Neural cell (in vitro differentiated cells): ENCODE data around the gene ALDH3B2. TPM values are rescaled to one million over a fixed set of nuclear protein-coding genes. Genes with fewer than 3 reads are reported as not detected.
A peak's percentile ranks its signal among the peaks of the same experiment; 100 is the strongest.

Source experiments
- H2AFZ ChIP-seq: fragments of 200-600, 300-800 bp; sonication (generic), shearing (Covaris generic); 2 replicates; pipeline ENCODE4 v1.6.0; 2014; ENCODE audit warnings: low read depth, mild to moderate bottlenecking, antibody characterized with exemption, low read length, moderate library complexity
- H3F3A ChIP-seq: fragments of 200-600 bp; shearing (Covaris generic); 2 replicates; pipeline ENCODE4 v1.6.1; 2016; ENCODE audit warnings: mild to moderate bottlenecking, moderate library complexity, mixed read lengths, antibody characterized with exemption, low read length; ENCODE audit not compliant: insufficient read depth, poor library complexity, severe bottlenecking
- H3K27ac ChIP-seq: fragments of 200-600, 300-800 bp; sonication (generic), shearing (Covaris generic); 2 replicates; pipeline ENCODE4 v1.5.1; 2014; ENCODE audit warnings: mild to moderate bottlenecking, low read length, moderate library complexity
- H3K27me3 ChIP-seq: fragments of 300-800, 200-600 bp; sonication (generic), shearing (Covaris generic); 2 replicates; pipeline ENCODE4 v1.6.0; 2014; ENCODE audit warnings: mild to moderate bottlenecking, low read depth, low read length, moderate library complexity; ENCODE audit not compliant: insufficient read depth
- H3K36me3 ChIP-seq: fragments of 300-800, 200-600 bp; sonication (generic), shearing (Covaris generic); 2 replicates; pipeline ENCODE4 v1.5.1; 2014; ENCODE audit warnings: mild to moderate bottlenecking, antibody characterized with exemption, low read length, moderate library complexity; ENCODE audit not compliant: insufficient read depth
- H3K4me2 ChIP-seq: fragments of 300-800, 200-600 bp; sonication (generic), shearing (Covaris generic); 2 replicates; pipeline ENCODE4 v1.6.0; 2014; ENCODE audit warnings: mild to moderate bottlenecking, low read length
- H3K4me3 ChIP-seq: fragments of 300-800, 200-600 bp; sonication (generic), shearing (Covaris generic); 2 replicates; pipeline ENCODE4 v1.5.1; 2014; ENCODE audit warnings: mild to moderate bottlenecking, low read length, moderate library complexity
- H3K79me2 ChIP-seq: fragments of 200-600 bp; shearing (Covaris generic); replicated peaks from 2 replicates; pipeline ENCODE4 v1.6.0; 2014; ENCODE audit warnings: mild to moderate bottlenecking, low read length, moderate library complexity; ENCODE audit not compliant: insufficient read depth
- H3K9ac ChIP-seq: fragments of 300-800, 200-600 bp; sonication (generic), shearing (Covaris generic); 2 replicates; pipeline ENCODE4 v1.6.1; 2016; ENCODE audit warnings: mild to moderate bottlenecking, low read length, mixed read lengths
- H3K9me2 ChIP-seq: fragments of 200-600 bp; shearing (Covaris generic); 2 replicates; pipeline ENCODE4 v1.6.1; 2016; ENCODE audit warnings: mild to moderate bottlenecking, low read length, mixed read lengths; ENCODE audit not compliant: insufficient read depth
- H3K9me3 ChIP-seq: fragments of 200-600, 300-800 bp; sonication (generic), shearing (Covaris generic); 2 replicates; pipeline ENCODE4 v1.6.1; 2016; ENCODE audit warnings: mild to moderate bottlenecking, mixed run types, low read length, moderate library complexity, mixed read lengths
- H4K20me1 ChIP-seq: fragments of 200-600 bp; shearing (Covaris generic); 2 replicates; pipeline ENCODE4 v1.6.1; 2016; ENCODE audit warnings: mild to moderate bottlenecking, mixed run types; ENCODE audit not compliant: insufficient read depth
- EP300 ChIP-seq: fragments of 450-650 bp; conservative IDR thresholded peaks from 2 replicates; pipeline ENCODE4 v1.6.1; 2014; ENCODE audit warnings: antibody characterized with exemption, mild to moderate bottlenecking, moderate library complexity; ENCODE audit not compliant: poor library complexity, severe bottlenecking
- EZH2 ChIP-seq: fragments of 200-600, 300-800 bp; shearing (Covaris generic), sonication (generic); IDR thresholded peaks from 2 replicates; pipeline ENCODE4 v1.6.1; 2014; ENCODE audit warnings: antibody characterized with exemption, low read length, borderline replicate concordance, mild to moderate bottlenecking; ENCODE audit not compliant: insufficient read depth, poor library complexity, severe bottlenecking
- MXI1 ChIP-seq: fragments of 450-650 bp; conservative IDR thresholded peaks from 2 replicates; pipeline ENCODE4 v1.6.1; 2014; ENCODE audit warnings: antibody characterized with exemption, mild to moderate bottlenecking; ENCODE audit not compliant: poor library complexity, severe bottlenecking
- POLR2AphosphoS5 ChIP-seq: IDR thresholded peaks from 2 replicates; pipeline ENCODE4 v1.6.1; 2012
- RAD21 ChIP-seq: fragments of 450-650 bp; conservative IDR thresholded peaks from 2 replicates; pipeline ENCODE4 v1.6.1; 2014; ENCODE audit warnings: antibody characterized with exemption, mild to moderate bottlenecking, moderate library complexity
- SMC3 ChIP-seq: fragments of 450-650 bp; conservative IDR thresholded peaks from 2 replicates; pipeline ENCODE4 v1.6.1; 2014; ENCODE audit warnings: antibody characterized with exemption, mild to moderate bottlenecking, moderate library complexity; ENCODE audit not compliant: poor library complexity
- TAF1 ChIP-seq: IDR thresholded peaks from 2 replicates; pipeline ENCODE4 v1.6.1; 2012; ENCODE audit warnings: low read depth
- polyA plus RNA-seq: library from polyadenylated mRNA; depleted of rRNA; stranded (reverse); fragments of >200 nt; gene quantifications from 2 replicates; pipeline ENCODE4 v1.2.3, GENCODE V29; 2014
- TF ChIP-seq, protein P1 (sequence below): IDR thresholded peaks from 2 replicates; pipeline ENCODE4 v1.6.1; 2012; ENCODE audit warnings: borderline replicate concordance
- TF ChIP-seq, protein P2 (sequence below): fragments of 450-650 bp; IDR thresholded peaks from 2 replicates; pipeline ENCODE4 v1.5.1; 2014; ENCODE audit warnings: antibody characterized with exemption, mild to moderate bottlenecking, moderate library complexity; ENCODE audit not compliant: poor library complexity, severe bottlenecking

The ALDH3B2 gene
- polyA plus RNA-seq, 1 donor from 2014 or later: not detected

DNA sequence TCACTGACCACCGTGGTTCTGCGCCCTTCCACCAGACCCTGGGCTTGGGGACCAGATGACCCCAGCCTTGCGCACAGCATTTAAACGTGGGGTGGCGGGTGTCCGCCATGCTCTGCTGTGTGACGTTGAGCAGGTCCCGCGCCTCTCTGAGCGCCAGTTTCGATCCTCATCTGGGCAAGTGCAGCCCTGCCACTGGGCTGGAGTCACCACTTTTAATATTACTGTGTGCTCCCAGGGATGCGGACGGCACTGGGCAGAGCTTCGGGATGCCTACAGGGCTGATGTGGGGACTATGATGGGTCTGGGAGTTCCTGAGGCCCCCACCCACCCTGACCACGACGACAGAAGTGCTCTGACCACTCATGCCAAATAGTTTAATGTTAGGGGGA lies 43.5 kb downstream of the ALDH3B2 start:
- H3K27me3 ChIP-seq: no peaks in the 10 kb centered on the region
- no peaks in the 10 kb centered on the region for H3K9me3 ChIP-seq
- H2AFZ ChIP-seq: peak overlapping the region; percentile 94
- TF ChIP-seq MXI1: peak; percentile 27
- peak; percentile 53 for TF ChIP-seq SMC3
- TF ChIP-seq TAF1: no peak
- TF ChIP-seq, protein P1, sequence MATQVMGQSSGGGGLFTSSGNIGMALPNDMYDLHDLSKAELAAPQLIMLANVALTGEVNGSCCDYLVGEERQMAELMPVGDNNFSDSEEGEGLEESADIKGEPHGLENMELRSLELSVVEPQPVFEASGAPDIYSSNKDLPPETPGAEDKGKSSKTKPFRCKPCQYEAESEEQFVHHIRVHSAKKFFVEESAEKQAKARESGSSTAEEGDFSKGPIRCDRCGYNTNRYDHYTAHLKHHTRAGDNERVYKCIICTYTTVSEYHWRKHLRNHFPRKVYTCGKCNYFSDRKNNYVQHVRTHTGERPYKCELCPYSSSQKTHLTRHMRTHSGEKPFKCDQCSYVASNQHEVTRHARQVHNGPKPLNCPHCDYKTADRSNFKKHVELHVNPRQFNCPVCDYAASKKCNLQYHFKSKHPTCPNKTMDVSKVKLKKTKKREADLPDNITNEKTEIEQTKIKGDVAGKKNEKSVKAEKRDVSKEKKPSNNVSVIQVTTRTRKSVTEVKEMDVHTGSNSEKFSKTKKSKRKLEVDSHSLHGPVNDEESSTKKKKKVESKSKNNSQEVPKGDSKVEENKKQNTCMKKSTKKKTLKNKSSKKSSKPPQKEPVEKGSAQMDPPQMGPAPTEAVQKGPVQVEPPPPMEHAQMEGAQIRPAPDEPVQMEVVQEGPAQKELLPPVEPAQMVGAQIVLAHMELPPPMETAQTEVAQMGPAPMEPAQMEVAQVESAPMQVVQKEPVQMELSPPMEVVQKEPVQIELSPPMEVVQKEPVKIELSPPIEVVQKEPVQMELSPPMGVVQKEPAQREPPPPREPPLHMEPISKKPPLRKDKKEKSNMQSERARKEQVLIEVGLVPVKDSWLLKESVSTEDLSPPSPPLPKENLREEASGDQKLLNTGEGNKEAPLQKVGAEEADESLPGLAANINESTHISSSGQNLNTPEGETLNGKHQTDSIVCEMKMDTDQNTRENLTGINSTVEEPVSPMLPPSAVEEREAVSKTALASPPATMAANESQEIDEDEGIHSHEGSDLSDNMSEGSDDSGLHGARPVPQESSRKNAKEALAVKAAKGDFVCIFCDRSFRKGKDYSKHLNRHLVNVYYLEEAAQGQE: no peak
- TF ChIP-seq, protein P2, sequence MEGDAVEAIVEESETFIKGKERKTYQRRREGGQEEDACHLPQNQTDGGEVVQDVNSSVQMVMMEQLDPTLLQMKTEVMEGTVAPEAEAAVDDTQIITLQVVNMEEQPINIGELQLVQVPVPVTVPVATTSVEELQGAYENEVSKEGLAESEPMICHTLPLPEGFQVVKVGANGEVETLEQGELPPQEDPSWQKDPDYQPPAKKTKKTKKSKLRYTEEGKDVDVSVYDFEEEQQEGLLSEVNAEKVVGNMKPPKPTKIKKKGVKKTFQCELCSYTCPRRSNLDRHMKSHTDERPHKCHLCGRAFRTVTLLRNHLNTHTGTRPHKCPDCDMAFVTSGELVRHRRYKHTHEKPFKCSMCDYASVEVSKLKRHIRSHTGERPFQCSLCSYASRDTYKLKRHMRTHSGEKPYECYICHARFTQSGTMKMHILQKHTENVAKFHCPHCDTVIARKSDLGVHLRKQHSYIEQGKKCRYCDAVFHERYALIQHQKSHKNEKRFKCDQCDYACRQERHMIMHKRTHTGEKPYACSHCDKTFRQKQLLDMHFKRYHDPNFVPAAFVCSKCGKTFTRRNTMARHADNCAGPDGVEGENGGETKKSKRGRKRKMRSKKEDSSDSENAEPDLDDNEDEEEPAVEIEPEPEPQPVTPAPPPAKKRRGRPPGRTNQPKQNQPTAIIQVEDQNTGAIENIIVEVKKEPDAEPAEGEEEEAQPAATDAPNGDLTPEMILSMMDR: no peak
- peak; percentile 19 for TF ChIP-seq RAD21
- peak overlapping the region; percentile 91 for H3K9ac ChIP-seq
- peak overlapping the region; percentile 57 for H3K4me2 ChIP-seq
- H4K20me1 ChIP-seq: no peaks in the 10 kb centered on the region
- no peaks in the 10 kb centered on the region for H3K79me2 ChIP-seq
- no peaks in the 10 kb centered on the region for H3K9me2 ChIP-seq
- peak overlapping the region; percentile 59 for H3K27ac ChIP-seq
- no peaks in the 10 kb centered on the region for H3K36me3 ChIP-seq
- peak overlapping the region; percentile 98 for H3K4me3 ChIP-seq
- no peaks in the 10 kb centered on the region for H3F3A ChIP-seq

DNA sequence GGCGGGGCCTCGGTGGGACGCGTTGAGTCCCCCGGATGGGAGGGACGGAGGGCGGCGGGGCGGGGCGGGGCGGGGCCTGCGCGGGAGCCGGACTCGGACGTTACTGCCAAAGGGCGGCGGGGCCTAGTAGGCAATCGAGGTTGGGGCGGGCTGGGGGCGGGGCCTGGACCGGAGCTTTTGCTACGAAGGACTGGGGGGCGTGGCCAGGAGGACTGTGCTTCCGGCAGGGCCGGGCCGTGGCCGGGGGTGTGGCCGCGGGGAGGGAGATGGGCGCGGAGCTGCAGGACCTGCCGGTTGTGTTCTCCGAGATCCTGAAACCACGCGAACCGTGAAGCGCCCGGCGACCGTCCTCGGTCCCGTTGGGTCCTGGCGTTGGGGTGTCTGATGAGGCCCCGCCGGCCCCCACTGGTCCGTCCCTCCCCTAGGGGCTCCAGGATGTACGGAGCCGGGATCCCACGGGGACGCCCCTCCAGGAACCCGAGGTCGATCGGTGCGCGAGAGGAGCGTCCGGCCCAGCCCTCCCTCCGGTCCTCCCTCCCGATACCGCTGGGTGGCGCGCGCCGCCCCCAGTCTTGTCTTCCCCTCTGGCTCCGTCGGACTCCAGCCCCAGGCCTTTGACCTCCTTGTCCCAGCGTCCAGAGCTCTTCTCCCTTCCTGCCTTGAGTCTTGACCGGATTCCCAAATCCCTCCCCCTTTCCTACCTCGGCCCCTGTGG lies 44.0 kb downstream of the ALDH3B2 start:
- peak; percentile 66 for TF ChIP-seq POLR2AphosphoS5
- TF ChIP-seq EP300: no peak
- peak; percentile 78 for TF ChIP-seq SMC3
- TF ChIP-seq EZH2: no peak
- TF ChIP-seq, protein P2: peak; percentile 94
- peak; percentile 70 for TF ChIP-seq RAD21
- TF ChIP-seq MXI1: peak; percentile 43
- no peak for TF ChIP-seq TAF1
- TF ChIP-seq, protein P1: peak; percentile 24
- Histone ChIP-seq H3K9me2 (no peaks in the 10 kb centered on the region), H3K79me2 (no peaks in the 10 kb centered on the region), H3K4me2 (peak overlapping the region; percentile 57), H3K4me3 (peak overlapping the region; percentile 98), H3F3A (no peaks in the 10 kb centered on the region), H3K36me3 (no peaks in the 10 kb centered on the region), H3K27ac (peak overlapping the region; percentile 59), H2AFZ (peak overlapping the region; percentile 94), H4K20me1 (no peaks in the 10 kb centered on the region), H3K27me3 (no peaks in the 10 kb centered on the region), H3K9ac (peak overlapping the region; percentile 91), H3K9me3 (no peaks in the 10 kb centered on the region)
